HepG2 (cell line): ENCODE measurements around the gene UPB1.

Experiments
- NFE2L1 ChIP-seq: sonication (generic); formaldehyde crosslinking; IDR thresholded peaks from 2 replicates; pipeline ENCODE4 v1.4.0; 2020; ENCODE audit warnings: missing genetic modification reagents, mild to moderate bottlenecking, borderline replicate concordance
- ZNF331 ChIP-seq: sonication (generic); formaldehyde crosslinking; IDR thresholded peaks from 2 replicates; pipeline ENCODE4 v1.4.0; 2020; ENCODE audit warnings: missing genetic modification reagents
- ZNF513 ChIP-seq: sonication (generic); formaldehyde crosslinking; conservative IDR thresholded peaks from 2 replicates; pipeline ENCODE4 v1.5.0; 2020; ENCODE audit warnings: missing genetic modification reagents

GRCh38 chr22:24515027-24515338 is 19.9 kb downstream of the UPB1 start:
- no peak for TF ChIP-seq ZNF331 (CRISPR knock-in tag)
- no peak for TF ChIP-seq NFE2L1
- no peak for TF ChIP-seq ZNF513 (CRISPR knock-in tag)
